GM19452 (cell line): Measurements from ENCODE around the gene RPH3AL.
"Not testable (repeated sequence)": the region's sequence is repeated elsewhere in the genome, so short reads cannot be mapped to it uniquely, and the experiment has no call there.

Experiments
- ATAC-seq: cut with Tn5 transposase; IDR thresholded peaks from one replicate; pipeline ENCODE4 v1.9.1; 2021; ENCODE audit not compliant: unreplicated experiment

RPH3AL gene

DNA sequence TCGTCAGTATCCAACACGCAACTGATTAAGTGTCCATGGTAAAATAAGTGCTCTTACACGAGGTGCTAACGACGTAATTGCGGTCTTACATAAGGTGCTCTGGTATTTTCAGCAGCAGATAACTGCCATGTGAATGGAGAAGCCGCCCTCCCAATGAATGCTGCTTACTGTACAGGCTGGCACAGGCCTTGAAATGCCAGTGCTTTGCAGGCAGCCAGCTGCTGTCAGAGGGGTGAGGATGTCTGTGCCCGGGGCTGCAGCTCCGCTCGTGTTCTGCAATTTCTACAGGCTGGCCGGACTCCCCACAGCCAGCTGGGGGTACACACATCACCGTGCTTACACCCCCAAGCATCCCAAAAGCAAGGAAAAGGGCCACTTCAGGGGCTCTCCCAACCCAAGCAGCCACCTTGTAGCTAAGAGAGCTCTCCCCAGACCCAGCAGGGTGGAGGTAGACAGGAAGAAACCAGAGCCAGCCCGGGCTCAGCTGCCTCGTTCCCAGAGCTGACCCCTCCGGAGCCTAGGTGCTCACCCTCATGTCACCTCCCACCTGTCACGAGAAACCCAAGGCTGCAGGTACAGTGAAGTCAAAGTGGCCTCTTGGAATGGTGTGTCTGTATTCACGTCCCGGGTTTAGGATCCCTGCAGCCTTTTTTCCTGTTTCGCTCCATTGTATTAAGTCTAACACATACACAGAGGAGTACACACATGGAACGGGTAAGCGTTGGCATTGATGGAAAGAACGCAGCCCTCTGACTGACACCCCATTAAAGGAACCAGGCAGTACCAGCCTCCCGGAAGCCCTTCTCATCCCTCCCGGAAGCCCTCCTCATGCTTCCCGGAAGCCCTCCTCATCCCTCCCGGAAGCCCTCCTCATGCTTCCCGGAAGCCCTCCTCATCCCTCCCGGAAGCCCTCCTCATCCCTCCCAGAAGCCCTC is 27.2 kb upstream of the RPH3AL start:
- no peak for ATAC-seq

DNA sequence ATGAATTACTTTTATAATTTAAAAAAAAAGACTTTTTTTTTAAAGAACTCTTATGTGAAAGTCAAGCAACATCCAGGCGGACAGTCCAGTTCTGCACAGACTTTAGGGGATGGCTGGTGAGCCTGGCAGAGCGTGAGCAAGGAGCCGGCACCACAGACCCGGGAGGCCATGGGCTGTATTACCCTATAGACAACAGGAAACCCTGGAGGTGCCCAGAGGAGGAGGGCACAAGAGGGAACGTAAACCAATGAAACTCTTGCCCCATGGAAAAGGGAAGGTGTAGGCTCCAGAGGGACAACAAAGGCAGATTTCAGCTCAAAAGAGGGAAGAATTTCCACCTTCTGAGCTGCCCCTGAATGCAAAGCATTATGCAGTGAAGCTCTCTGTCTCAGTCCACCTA is 25.5 kb upstream of the RPH3AL start:
- no peak for ATAC-seq

DNA sequence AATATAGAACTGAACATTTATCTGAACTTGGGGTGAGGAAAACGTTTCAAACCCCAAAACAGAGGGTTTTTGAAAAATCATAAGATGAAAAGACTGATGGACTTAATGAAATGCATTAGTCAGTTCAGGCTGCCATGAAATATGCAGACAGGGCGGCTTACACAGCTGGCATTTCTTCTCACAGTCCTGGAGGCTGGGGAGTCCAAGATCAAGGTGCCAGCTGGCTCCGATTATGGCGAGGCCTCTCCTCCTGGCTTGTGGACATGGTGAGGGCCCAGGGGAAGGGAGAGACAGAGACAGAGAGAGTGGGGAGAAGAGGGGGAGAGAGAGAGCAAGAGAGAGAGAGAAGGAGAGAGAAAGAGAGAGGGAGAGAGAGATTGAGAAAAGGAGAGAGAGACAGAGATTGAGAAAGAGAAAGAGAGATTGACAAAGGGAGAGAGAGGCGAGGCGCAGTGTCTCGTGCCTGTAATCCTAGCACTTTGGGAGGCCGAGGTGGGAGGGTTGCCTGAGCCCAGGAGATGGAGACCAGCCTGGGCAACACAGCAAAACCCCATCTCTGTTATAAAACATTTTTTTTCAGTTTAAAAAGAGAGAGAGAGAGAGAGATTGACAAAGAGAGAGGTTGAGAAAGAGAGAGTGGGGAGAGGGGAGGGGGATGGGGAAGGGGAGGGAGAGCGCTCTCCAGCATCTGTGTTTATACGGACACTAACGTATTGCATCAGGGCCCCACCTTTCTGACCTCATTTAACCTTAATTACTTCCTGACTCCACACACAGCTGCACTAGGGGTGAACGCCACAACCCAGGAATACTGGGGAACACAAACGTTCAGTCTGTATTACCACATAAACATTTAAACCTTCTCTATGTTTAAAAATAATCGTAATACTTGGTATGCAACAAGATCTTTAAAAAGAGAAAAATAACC is 24.6 kb upstream of the RPH3AL start:
- ATAC-seq = no peak

DNA sequence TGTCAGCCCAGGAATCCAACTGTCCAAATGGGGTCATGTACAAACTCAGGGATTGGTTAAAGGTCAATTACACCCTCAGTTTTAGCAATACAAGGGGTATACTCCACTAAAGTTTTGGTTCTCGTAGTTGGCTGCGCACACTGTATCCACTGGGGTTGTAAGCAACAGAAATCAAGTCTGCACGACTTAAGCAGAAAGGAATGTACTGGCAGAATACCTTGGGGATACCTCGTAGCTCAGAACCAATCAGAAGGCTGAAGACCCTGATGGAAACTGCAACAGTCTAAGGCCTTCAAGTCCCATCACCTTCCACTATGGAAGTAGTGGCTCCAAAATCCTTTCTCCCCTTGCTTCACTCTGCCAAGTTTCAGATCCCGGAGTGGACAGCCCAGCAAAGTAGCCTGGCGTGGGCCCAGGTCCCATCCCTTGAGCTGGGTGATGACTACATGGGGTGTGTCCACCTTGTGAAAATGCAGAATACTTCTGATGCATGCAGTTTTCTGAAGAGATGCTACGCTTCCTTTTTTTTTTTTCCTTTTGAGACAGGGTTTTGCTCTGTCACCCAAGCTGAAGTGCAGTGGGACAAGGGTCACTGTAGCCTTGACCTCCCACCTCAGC is 21.1 kb upstream of the RPH3AL start:
- no peak for ATAC-seq

DNA sequence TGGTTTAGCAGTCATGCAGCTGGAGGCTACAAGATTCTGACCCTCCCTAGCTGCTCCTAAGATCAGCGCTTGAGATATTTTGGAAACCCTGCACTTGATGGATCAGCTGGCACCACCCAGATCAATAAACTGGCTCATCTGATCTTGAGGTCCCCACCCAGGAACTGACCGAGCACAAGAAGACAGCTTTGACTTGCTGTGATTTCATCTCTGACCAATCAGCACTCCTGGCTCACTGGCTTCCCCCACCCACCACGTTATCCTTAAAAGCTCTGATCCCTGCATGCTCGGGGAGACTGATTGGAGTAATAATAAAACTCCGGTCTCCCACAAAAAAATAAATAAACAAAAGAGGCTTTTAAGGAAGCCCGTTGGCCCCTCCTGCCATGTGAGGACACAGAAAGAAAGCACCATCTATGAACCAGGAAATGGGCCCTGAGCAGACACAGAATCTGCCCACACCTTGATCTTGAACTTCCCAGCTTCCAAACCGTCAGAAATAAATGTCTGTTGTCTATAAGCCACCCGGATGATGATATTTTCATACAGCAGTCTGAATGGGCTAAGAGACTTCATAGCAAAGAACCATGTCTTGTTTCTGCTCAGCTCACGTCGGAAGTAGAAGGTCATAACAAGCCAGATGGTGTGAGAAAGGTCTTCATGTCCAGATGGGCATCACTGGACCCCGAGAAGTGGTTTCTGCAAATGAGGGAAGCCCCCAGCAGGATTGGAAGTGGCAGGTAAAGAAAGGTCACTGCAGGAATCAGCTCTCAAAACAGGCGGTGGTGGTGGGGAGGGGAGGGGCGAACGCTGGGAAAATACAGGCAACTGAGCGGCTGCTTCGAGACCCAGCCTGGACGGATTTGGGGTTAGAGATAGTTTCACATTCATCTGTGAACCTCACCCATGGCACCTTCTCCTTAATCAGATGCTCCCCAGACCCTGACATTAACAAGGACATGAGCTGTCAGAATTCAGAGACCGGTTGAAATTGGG is 19.8 kb upstream of the RPH3AL start:
- ATAC-seq = no peak

DNA sequence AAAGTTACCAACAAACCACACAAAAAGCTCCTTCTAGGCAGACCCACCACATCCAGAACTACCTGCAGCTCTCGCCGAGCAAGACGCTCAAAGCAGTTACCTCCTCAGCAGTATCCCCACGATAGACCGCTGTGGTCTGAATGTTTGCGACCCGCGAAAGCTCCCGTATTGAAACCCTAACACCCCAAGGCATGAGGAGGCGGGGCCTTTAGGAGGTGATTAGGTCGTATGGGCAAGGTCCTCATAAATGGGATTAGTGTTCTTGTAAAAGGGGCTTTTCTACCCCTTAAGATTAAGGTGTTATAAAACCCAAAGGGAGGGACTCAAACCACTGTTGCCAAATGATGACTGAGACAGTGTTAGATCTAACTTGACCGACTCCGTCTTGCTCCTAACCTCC is 19.0 kb upstream of the RPH3AL start:
- ATAC-seq = no peak

DNA sequence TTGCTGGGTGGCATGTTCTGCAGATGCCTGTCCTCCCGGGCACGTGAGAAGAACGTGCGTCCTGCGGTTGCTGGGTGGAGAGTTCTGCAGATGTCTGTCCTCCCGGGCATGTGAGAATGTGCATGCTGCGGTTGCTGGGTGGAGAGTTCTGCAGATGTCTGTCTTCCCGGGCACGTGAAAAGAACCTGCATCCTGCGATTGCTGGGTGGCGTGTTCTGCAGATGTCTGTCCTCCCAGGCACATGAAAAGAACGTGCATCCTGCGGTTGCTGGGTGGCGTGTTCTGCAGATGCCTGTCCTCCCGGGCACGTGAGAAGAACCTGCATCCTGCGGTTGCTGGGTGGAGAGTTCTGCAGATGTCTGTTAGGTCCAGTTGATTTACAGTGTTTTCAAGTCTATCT is 15.0 kb upstream of the RPH3AL start:
- not testable (repeated sequence) for ATAC-seq

DNA sequence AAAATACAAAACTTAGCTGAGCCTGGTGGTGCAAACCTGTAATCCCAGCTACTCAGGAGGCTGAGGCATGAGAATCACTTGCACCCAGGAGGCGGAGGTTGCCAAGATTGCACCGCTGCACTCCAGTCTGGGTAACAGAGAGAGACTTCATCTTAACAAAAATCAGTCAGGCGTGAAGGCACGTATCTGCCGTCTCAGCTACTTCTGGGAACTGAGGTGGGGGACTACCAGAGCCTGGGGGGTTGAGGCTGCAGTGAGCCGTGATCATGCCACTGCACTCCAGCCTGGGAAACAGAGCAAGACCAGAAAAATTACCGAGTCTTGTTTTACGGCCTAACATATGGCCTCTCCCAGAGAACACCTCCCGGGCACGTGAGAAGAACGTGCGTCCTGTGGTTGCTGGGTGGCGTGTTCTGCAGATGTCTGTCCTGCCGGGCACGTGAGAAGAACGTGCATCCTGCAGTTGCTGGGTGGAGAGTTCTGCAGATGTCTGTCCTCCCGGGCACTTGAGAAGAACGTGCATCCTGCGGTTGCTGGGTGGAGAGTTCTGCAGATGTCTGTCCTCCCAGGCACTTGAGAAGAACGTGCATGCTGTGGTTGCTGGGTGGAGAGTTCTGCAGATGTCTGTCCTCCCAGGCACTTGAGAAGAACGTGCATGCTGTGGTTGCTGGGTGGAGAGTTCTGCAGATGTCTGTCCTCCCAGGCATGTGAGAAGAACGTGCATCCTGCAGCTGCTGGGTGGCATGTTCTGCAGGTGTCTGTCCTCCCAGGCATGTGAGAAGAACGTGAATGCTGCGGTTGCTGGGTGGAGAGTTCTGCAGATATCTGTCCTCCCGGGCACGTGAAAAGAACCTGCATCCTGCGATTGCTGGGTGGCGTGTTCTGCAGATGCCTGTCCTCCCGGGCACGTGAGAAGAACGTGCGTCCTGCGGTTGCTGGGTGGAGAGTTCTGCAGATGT is 14.3 kb upstream of the RPH3AL start:
- ATAC-seq = not testable (repeated sequence)

DNA sequence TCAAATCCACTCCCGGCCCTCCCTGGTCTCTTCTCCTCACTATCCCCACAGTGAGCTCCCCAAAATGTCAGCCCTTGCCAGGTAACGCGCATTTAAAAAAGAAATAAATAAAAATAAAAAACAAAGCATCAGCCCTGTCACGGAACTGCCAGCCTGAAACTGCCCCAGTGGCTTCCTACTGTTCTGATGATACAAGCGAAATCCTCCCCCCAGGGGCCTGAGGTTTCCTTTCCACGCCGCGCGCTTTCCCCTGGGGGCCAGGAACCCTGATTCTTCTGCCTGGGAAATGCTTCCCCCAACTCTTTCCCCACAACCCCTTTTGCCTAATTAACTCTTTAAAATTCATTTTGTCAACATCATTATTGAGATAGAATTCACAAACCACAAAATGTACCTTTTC is 12.2 kb upstream of the RPH3AL start:
- no peak for ATAC-seq

DNA sequence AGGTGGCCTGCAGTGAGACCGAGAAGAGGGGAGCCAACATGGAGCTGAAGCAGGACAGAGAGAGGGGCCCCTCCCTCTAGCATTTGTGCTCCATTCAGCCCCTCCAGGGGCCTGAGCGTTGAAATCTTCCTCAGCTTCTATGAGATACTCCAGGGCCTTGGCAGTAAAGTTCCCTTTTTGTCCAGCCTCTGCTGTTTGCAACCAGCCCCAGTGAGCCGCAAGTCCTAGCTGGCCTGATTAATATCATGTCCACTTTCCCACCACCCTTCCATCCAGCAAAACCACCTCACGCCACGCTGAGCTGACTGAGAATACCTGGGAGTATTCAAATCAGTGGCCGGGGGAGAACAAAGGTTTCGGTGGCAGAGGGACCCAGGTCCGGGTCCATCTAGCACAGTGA is 11.7 kb upstream of the RPH3AL start:
- ATAC-seq = no peak

DNA sequence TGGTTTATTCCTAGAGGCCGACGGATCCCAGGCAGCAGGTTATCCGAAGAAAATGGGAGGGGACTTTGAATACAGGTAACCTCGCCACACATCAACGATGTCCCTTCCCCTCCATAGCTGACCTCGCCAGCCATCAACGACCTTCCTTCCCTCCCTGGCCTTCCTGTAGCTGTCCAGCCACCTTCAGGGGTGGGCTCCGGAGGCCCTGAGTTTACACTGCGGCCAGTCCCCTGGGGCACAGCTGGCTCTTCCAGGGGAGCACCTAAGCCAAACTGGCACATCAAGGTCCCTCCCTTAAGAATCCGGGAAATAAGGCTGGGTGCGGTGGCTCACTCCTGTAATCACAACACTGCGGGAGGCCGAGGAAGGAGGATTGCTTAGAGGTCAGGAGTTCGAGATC is 10.1 kb upstream of the RPH3AL start:
- no peak for ATAC-seq

DNA sequence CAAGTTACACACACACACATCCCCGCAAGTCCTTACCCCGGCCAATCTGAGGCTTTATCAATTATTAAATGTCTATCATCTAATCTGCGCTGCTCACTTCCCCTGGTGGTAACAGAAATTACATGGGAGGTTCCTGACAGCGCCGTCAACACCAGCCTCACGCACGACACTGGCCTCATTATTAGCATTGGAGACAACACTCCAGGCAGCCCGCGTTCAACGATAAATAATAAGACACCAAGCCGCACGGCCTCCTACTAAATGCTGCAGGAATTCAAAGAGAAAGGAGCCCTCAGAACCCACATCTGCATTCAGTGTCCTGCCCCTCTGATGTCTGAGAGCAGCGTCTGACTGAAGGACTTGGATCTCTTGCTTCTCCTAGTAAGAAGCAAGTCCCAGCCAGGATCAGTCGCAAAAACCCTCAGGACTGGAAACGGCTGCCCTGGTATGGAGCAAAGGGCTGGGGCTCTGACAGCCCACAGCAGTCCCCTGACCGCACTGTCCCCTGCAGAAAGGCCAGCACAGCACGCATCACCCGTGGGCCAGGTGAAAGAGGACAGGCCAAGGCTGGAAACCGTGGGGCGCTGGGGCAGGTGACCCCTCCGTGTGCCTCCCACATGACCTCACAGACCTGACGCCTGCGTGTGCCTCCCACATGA is 7.6 kb upstream of the RPH3AL start:
- ATAC-seq = no peak

DNA sequence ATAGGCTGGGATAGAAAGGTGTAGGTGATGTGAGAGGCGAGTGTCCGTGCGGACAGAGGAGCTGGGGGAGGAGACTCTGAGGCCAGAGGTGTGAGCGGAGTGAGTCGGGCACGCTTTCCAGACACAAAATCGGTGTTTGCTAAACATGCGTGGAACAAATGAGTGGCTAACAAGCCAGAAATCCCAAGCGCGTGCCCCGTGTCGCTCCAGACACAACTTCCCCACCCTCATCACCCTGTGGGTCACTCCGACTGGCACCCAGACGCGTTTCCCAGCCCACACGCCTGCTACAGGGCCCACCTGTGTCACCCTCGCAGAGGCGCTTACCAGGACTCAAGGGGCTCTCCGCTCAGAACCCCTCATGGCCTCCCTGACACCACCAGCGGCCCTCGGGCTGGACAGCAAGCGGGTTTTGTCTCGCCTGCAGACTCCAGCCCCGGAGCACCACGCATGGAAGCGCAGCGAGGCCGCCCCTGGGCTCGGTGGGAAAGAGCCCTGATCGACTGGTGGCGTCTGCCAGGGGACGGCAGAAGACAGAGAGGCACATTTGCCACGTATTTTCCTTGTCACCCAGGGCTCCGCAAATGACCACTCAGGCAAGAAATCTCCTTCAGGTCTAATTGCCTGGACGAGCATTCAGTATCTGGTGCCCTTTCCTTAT is 6.0 kb upstream of the RPH3AL start:
- no peak for ATAC-seq

DNA sequence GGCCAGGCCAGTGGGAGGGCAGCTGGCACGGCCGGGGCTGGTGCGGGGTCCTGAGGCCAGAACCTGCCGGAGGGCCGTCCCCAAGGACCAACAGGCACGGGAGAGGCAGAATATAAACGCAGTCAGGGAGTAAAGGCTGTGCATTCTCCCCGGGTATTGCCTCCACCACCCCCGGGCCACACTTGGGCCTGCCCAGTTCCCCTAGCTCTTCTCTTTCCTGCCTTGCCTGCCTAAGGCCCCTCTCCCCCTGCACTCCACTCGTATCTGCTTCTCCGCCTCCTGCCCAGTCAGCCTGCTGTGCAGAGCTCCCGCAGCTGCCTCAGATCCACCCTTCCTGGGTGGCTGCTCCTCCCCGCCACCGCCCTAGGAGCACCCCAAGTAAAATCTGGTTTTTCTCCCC is 5.0 kb upstream of the RPH3AL start:
- no peak for ATAC-seq

DNA sequence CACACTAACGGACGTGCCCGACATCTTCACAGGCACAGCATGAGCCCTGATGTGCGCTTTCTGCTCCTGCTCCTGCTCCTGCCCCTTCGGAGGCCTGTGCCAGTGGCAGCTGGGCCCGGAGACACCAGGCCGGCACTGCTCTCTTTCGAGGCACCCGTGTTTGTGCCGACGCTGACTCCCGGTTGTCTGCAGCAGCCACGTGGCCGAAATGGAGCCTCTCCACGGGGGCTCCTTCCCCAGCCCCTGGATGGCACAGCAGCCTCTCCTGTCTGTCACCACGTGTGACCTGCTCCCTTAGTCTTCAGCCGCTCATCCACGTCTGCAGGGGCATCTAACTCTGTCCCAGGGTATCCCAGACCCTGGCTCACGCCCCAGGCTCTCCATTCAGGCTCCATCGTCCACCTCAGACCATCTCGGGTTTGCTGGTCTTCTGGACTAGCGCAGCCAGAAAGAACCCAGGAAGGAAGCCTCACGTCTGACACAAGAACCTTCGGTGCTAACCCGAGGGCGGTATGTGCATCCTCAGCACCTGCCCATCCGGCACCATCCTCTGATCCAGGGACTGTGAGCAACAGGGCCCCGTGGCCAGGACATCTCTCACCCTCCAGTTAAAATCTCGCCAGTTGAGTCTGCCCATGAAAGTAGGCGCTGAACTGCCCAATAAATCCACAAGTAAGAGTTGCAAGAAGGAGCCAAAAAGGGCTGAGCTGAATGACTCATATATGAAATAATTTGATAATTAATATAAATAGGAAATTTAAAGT is 4.2 kb upstream of the RPH3AL start:
- no peak for ATAC-seq

DNA sequence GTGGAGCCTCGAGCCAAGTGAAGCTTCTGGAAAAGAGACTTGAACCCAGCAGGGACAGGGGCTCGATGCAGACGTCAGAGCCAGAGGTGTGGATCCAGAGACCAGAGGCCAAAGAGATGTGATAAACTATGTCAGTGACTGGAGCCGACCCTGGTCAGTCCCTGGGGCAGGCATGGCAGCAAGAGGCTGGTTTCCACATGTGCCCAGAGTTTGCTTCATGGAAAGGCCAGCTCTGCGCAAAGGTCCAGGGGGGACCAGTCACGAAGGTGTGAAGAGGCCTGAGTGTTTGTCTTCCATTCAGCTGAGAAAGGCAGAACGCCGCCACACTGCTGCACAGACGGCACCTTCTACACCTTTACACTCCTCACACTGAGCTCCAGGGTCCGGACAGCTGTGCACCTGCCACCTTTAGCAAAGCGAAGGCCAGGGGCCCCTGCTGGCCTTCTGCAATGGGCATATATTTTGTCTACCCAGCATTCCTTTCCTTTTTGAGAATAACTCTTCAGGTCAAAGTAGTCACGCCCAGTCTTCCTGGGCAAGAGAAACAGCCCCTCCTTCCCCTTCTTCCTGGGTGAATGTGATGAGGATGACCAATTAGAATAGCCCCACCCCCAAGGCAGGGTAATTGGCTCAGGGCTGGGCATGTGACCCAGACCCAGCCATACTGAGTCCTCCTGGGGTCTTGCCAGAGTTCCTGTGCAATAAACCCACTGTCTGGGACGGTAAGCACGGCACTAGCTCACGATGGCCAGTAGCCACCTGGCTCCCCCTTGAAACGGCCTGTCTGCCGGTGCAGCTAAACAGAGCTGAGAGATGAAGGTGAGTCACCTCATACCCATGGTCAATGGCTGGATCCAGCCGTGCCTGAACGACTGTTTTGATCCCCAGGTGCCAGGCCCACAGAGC is 2.3 kb upstream of the RPH3AL start:
- no peak for ATAC-seq
